Measurements from ENCODE around the gene SLC22A3. TPM values are rescaled to one million over a fixed set of nuclear protein-coding genes. Genes with fewer than 3 reads are reported as not detected.

The SLC22A3 gene
- total RNA-seq, 1 donor from 2014 or later = 41.6 TPM

Other genes starting within 250 kb of the SLC22A3 start
- gene SLC22A1, start 226.6 kb upstream of the SLC22A3 start, total RNA-seq = not detected
- 0.62 TPM for gene SLC22A2, start 89.6 kb upstream of the SLC22A3 start, total RNA-seq

Data from tongue (tissue), 1 donor.